Fibroblast of pulmonary artery (primary cell): ENCODE measurements around the gene STMN3.
A peak's percentile ranks its signal among the peaks of the same experiment; 100 is the strongest.
"Not testable (repeated sequence)": the region's sequence is repeated elsewhere in the genome, so short reads cannot be mapped to it uniquely, and the experiment has no call there.

ENCODE experiments used
- DNase-seq: peaks from one replicate; pipeline ENCODE4 v3.0.0-alpha.2; 2010; ENCODE audit warnings: low read depth
- H3K4me3 ChIP-seq: replicated peaks from 2 replicates; pipeline ENCODE4 v1.5.1; 2011; ENCODE audit warnings: low read depth, mild to moderate bottlenecking, control low read depth, low read length, moderate library complexity
- CTCF ChIP-seq: IDR thresholded peaks from 2 replicates; pipeline ENCODE4 v1.5.1; 2011; ENCODE audit warnings: mild to moderate bottlenecking, control low read depth, low read length, inconsistent platforms; ENCODE audit errors: missing control alignments

The STMN3 gene

DNA sequence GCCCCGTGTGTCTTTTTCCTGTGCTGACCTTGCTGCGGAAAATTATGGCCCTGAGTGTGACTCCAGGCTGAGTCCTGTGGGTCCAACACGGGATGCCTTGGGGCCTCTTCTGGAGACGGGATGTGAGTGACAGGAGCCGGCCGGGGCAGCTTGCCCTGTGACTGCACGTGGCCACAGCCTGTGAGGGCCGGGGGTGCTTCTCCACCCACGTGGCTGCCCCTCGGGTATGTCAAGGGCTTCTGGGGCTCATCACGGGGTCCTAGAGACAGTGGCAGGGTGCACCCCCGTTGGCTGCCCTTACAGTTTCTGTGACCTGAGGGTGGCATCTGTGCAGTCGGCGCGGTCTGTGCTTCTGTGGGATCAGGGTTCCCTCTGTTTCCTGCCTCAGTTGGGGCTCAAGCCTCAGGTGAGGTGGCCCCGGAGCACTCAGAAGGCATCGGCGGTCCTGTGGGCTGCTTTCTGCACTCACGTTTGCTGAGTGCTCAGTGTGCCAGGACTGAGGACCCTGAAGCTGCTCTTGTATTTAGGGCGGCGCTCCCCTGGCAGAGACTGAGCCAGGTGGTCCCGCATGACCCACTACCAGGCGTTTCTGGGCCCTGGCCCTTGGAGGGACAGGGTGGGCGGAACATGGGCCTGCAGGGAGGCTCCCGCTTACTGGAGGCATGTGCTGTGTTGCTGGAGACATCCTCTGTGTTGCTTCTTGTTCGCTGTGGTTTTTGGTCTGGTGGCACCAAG, 10.3 kb upstream of the STMN3 start:
- DNase-seq, result no peak
- H3K4me3 ChIP-seq, result no peak overlapping the region
- no peak for TF ChIP-seq CTCF

- H3K4me3 ChIP-seq, result no peak overlapping the region
- DNase-seq, result no peak
- TF ChIP-seq CTCF, result no peak
Measured at GRCh38 chr20:63662813-63663189, 9.6 kb upstream of the STMN3 start.

DNA sequence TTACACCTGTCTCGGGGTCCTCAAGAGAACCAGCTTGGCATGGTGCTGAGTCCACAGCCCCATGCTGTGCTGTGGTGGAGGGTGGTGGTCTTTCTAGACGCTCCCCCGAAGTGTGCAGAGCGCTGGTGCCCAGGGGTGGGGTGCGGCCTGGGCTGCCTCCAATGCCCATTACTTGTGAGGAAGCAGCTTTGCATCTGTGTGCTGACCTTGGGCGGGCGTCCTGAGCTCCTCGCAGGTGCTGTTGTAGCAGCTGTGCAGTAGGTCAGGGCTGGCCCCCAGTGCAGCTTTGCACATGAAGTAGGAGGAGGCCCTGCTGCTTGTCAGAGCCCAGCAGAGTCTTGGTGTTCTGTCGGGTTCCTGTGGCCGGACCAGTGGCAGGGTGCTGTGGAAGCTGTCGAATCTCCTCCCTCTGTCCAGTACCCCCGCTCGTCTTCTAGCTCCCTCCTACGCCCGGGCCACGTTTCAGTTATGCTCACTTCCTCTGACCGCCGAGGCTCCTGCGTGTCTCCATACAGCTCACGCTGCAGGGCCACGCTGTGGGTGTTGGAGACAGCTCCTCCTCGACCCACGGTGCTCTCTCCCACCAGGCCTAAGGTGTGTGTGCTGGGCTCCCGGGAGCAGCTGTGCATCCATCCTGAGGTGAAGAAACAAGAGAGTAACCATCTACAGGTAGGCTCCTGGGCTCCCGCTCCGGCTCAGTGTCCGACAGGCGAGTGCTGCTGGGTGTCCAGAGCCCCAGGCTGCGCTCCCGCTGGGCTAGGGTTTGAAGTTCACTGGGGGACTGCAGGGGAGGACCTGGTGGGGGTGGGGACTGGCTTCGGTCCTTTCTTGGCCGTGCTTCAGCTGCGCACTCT, 9.0 kb upstream of the STMN3 start:
- DNase-seq, result no peak
- TF ChIP-seq CTCF, result no peak
- no peak overlapping the region for H3K4me3 ChIP-seq

DNA sequence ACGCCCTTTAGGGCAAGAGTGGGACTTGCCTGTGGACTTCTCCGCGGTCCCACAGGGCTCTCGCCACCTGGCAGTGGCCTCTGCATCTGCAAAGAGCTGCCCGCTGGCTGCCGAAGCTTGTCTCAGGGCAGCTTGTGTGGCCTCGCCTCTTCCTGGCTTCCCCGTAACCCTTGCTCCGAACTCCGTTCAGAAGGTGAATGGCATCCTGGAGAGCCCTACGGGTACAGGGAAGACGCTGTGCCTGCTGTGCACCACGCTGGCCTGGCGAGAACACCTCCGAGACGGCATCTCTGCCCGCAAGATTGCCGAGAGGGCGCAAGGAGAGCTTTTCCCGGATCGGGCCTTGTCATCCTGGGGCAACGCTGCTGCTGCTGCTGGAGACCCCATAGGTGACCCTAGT, 7.9 kb upstream of the STMN3 start:
- no peak overlapping the region for H3K4me3 ChIP-seq
- TF ChIP-seq CTCF, result no peak
- DNase-seq, result no peak

GRCh38 chr20:63660622-63661021, 7.4 kb upstream of the STMN3 start:
- no peak overlapping the region for H3K4me3 ChIP-seq
- no peak for TF ChIP-seq CTCF
- DNase-seq, result no peak

GRCh38 chr20:63660174-63660573, 7.0 kb upstream of the STMN3 start:
- not testable (repeated sequence) for H3K4me3 ChIP-seq

GRCh38 chr20:63659370-63659769, 6.1 kb upstream of the STMN3 start:
- no peak for TF ChIP-seq CTCF
- peak overlapping the region; percentile 88 for H3K4me3 ChIP-seq
- no peak for DNase-seq

More at GRCh38 chr20:63660174-63660573, 7.0 kb upstream of the STMN3 start:
- DNase-seq, result not testable (repeated sequence)
